Measurements from ENCODE around the gene ATP6V0E1.

GRCh38 chr5:173078878-173079277, 95.3 kb downstream of the ATP6V0E1 start:
- TF ChIP-seq, protein P1, sequence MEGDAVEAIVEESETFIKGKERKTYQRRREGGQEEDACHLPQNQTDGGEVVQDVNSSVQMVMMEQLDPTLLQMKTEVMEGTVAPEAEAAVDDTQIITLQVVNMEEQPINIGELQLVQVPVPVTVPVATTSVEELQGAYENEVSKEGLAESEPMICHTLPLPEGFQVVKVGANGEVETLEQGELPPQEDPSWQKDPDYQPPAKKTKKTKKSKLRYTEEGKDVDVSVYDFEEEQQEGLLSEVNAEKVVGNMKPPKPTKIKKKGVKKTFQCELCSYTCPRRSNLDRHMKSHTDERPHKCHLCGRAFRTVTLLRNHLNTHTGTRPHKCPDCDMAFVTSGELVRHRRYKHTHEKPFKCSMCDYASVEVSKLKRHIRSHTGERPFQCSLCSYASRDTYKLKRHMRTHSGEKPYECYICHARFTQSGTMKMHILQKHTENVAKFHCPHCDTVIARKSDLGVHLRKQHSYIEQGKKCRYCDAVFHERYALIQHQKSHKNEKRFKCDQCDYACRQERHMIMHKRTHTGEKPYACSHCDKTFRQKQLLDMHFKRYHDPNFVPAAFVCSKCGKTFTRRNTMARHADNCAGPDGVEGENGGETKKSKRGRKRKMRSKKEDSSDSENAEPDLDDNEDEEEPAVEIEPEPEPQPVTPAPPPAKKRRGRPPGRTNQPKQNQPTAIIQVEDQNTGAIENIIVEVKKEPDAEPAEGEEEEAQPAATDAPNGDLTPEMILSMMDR (conservative IDR thresholded peaks at IDR 0.05; ENCODE audit: low read length) = no peak
- TF ChIP-seq EZH2phosphoT487 (IDR thresholded peaks at IDR 0.05; ENCODE audit: borderline replicate concordance) = no peak

Data from Loucy (cell line).